KG1 (cell line): ENCODE data around the gene YIPF1.

Experiments
- DNase-seq: peaks from one replicate; lab custom pipeline; 2025; lab: John Stamatoyannopoulos, UW

The YIPF1 gene

DNA sequence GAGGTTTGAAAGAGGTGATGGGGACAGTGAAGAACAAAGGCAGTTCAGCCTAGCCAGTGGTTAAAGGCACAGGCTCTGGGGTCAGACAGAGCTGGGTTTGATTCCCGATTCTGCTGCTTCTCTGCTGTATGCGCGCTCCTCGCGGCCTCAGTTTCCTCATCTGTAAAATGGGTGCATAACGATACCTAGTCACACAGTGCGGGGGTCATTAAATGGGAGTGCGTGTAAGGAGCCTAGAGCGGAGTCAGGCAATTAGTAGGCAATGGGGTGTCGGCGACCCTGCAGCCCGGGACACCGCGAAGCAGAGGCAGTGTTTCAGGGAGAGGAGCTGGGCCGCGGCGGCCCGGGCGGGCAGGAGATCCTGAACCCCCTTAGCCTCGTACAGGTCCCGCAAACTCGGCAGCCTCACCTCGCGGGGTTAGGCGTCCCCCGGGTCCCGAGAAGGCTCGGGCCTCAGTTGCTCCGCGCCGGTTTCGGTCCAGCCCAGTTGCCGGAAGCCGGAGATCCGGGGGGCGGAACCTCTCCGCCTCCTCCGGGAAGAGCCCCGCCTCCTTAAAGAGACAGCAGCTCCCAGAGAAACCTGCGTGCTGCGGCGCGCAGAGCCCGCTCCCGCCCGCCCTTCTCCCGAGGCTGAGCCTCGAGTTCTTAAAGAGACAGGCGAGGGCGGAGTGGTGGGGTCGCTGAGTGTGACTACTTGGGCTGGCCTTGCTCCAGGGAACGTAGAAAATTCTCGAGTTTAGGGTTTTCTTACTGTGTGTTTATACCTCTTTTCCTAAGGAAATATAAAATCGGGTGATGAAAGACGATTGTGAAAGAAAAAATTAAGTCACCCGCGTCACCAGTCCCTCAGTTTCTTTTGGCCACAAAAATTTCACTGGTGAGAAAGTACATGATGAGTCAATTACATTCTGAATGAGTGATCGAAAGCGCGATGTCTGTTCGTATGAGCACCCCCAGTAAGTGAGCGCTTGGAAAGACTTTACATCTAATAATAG is at the start of gene YIPF1:
Gene YIPF1 (minus strand): TSS at position 494 of the 995 bp plus-strand sequence. CDS start 860 bp downstream, outside the sequence.
- peak; percentile 68 for DNase-seq

DNA sequence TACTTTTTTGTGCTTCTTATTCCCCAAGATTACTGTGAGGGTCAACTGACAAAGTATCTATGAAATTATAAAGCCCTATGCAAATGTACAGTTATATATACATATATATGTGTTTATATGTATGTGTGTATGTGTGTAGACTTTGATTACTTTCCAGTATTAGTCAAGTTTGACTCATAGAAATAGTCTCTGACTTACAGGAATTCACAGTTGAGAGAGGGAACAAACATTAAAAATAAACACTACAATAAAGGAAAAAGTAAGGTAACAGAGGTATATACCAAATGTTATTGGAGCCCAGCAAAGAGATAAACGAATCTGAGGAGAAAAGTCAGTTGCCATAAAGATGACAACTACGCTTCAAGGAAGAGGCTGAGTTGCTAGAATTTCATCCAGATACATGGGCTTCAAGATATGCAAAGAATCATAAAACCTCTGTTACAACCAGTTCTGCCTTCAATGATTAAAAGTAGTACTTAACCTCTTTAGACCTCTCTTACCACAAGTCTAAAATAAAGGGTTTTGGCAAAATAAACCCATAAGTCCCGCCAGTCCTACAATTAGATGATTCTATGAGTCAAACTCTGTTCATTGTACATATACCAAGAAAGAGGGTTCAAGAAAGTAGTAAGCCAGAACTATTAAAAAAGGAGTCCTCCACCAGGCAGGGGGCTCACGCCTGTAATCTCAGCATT is 48.7 kb upstream of the YIPF1 start:
- DNase-seq = no peak

- DNase-seq = no peak
Observed at GRCh38 chr1:53936430-53936829, 46.8 kb upstream of the YIPF1 start.

- DNase-seq = no peak
Observed at GRCh38 chr1:53934170-53934765, 44.7 kb upstream of the YIPF1 start.

DNA sequence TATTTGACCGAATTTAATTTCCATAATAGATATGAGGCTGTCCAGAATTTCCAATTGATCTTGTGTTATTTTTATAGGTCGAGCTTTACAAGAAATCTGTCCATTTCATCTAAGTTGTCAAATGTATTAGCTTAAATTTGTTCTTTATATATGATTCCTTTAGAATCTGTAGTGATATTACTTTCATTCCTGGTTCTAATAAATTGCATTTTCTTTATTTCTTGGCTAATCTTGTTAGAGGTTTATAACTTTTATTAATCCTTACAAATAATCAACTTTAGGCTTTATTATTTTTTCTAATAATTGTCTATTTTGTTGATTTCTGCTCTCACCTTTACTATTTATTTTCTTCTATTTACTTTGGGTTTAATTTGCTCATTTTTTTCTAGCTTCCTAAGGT is 41.9 kb upstream of the YIPF1 start:
- no peak for DNase-seq

DNA sequence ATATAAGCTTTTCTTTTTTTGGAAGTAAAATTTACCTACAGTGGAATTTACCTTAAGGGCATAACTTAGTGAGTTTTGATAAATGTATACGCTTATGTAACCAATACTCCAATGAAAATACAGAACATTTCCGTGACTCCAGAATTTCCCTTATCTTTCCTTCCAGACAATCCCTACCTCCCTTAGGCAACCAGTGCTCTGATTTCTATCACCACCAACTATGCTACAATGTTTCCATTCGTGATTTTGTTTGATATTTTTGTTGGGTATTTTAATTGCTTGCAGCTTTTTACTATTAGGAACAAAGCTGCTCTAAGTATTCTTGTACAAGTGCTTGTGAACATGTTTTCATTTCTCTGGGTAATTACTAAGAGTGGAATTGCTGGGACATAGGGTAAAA is 41.3 kb upstream of the YIPF1 start:
- no peak for DNase-seq

GRCh38 chr1:53929246-53929960 is 39.8 kb upstream of the YIPF1 start:
- DNase-seq = no peak

DNA sequence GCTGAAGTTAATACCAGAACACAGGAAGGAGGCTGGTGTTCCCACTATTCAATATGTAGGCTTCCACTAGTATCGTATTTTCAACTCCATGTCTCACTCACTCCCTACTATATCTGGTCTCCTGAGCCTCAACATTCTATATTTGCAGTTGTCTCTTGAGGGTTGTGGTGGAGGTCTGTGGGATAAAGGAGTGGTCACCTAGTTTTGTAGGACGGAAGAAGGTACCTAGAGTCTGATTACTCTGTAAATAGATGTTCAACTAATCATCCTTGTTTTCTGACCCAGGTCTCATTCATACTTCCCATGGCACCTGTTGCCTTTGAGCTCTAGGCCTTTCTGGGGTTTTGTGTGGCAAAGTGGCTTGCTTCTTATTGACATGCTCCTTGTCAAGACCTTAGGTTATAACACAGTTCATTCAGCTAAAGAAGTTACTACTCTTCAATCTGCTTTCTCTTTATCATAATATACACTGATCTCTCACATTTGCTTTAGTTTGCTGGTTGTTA is 37.8 kb upstream of the YIPF1 start:
- no peak for DNase-seq

- DNase-seq = no peak
Observed at GRCh38 chr1:53919675-53920066, 30.1 kb upstream of the YIPF1 start.

DNA sequence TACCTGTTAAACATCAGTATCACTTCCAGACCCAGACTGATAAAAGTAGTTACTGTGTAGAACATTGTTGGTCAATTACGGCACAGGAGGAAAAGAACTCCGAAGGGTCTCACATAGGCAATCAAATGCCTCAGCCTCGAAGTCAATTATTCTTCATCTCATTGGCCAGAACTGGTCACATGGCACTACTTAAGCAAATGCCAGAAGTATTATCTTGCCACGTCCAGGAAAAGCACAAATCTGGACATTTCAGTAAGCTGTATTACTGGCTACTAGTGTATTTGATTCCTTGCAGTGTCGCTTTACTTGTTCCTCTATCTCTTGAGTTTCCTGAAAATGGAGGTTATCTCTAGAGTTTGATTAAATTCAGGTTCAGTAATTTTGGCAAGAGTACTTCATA is 28.7 kb upstream of the YIPF1 start:
- no peak for DNase-seq

GRCh38 chr1:53913352-53914033 is 23.9 kb upstream of the YIPF1 start:
- DNase-seq = no peak

DNA sequence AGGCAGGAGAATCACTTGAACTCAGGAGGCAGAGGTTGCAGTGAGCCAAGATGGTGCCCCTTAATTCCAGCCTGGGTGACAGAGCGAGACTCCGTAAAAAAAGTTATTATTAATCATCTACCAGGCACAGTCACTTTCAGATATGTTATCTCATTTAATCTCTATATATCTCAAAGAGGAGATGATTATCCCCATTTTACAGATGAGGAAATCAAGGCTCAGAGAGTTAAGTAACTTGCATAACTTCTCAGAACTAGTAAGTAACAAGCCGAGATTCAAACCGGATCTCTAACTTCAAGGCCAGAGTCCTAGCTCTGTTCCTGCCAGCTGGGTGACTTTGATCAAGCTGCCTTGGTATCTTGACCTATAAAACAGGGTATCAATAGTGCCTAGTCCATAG is 21.8 kb upstream of the YIPF1 start:
- no peak for DNase-seq

- no peak for DNase-seq
Observed at GRCh38 chr1:53909946-53910345, 20.3 kb upstream of the YIPF1 start.

- no peak for DNase-seq
Observed at GRCh38 chr1:53906121-53906520, 16.5 kb upstream of the YIPF1 start.

DNA sequence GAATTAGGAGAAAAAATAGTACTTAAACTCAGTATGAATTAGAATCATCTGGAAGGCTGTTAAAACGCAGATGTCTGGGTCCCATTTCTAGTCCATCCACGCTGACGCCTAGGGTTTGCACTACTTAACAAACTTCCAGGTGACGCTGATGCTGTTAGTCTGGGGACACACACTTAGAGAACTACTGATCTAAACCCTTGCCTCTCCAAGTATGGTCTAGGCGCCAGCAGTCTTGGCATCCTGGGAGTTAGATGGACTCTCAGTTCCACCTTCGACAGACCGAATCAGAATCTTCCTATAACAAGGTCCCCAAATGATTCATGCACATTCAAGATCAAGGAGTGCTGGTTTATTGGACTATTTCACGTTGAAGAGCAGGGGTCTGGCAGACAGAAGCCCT is 15.9 kb upstream of the YIPF1 start:
- DNase-seq = no peak

DNA sequence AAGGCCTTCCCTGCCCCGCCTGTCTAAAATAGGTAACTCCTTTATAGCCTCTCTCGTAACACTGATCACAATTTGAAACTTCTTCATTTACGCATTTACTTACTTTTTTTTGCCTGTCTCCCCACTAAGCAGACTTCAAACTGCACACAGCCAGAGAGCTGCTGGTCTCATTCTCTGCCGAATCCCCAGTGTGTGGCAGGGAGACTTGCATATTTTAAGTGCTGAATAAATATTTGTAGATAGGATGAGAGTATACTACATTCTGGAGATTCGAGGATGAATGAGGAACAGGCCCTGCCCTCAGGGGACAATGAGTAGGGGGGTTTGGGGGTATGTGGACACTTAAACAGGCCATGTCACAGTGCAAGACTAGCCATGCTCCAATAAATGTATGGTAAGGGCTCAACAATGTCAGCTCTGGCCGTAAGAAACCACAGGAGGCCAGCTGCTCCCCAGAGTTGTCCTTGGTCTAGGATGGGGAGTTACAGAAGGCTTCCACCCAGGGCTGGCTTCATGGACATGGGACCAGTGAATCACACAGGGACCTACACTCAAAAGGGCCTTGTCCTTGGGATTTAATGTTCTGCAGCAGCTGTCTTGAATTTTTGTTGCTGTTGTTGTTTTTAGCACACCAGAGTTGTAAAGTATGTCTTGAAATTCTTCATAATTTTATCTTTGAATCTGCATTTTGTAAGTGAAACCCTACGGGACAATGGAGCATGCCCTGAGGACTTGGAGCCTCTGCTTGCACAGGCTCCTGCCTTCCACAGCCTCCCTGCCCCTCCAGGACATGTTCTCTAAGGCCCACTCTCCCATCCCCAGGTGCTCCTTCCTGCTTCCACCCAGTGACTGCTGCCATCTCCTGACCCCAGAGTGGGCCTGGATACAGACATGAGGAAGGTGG is 12.9 kb upstream of the YIPF1 start:
- no peak for DNase-seq

GRCh38 chr1:53899708-53900107 is 10.1 kb upstream of the YIPF1 start:
- no peak for DNase-seq

GRCh38 chr1:53899206-53899628 is 9.6 kb upstream of the YIPF1 start:
- no peak for DNase-seq

- no peak for DNase-seq
Observed at GRCh38 chr1:53896635-53897229, 7.1 kb upstream of the YIPF1 start.

DNA sequence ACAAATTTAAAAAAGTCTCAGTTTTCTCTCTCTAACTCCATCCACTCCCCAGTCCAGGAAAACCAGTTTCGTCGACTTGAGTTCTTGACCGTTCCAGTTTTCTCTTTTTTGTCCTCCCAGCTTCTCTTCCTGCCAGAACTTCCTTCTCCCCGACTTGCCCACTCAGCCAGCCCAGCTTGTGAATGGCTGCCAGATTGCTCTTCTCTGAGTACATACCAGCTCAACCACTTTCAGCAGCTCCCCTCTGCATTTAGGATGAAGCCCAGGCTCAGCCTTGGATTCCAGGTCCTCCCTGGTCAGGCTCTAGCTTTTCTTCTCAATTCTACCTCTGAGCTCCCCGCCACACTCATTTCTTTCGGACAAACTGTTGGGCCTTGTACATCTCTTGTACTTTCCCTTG is 5.8 kb upstream of the YIPF1 start:
- no peak for DNase-seq
